ENCODE data around the gene MAD1L1.

DNA sequence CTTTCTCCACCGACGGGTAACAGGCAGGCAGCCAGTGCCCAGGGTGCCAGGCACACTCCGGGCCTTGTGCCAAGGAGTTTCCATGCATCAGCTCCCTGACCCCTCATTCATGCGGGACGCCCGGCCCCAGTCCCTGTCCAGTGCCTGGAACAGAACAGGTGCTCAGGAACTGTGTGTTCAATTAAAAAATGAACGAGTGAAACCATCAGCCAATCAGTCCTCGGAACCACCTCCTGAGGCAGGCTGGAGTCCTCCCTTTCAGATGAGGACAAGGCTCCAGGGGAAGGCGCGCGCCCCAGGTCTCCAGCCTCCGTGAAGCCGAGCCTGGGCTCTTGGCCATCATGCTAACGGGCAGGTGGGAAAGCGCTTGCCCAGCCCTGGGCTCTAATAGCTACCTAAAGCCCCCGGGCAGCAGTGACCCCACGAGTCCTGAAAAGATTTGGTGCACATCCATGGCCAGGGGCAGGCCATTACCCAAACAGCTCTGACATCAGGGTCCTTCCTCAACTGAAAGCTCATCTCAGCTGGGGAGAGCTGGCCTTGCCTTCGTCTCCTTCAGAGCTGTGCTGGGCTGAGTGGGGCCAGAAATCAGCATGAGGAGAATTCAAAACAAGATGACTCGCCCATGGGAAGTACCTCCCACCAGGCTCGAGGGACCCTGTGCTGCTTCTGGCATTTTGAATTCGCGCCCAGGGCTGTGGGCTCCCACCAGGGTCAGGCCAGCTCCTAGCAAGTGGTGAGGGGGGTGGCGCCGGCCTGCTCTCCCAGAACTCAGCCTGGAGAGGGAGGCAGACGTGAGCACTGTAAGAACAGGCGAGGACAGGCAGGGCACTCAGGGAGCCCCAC, 200.5 kb downstream of the MAD1L1 start:
- TF ChIP-seq FOS (IDR thresholded peaks at IDR 0.05; ENCODE audit: borderline replicate concordance, insufficient read depth, low read length), result no peak
- TF ChIP-seq POLR2A (IDR thresholded peaks at IDR 0.05; ENCODE audit: low read depth, low read length), result no peak
- no peak for TF ChIP-seq POLR2AphosphoS5 (IDR thresholded peaks at IDR 0.05; ENCODE audit: insufficient read depth, low read depth, low read length)
- no peak for TF ChIP-seq EZH2 (IDR thresholded peaks at IDR 0.05; ENCODE audit: borderline replicate concordance, low read depth, low read length, severe bottlenecking)
- TF ChIP-seq, protein P1, sequence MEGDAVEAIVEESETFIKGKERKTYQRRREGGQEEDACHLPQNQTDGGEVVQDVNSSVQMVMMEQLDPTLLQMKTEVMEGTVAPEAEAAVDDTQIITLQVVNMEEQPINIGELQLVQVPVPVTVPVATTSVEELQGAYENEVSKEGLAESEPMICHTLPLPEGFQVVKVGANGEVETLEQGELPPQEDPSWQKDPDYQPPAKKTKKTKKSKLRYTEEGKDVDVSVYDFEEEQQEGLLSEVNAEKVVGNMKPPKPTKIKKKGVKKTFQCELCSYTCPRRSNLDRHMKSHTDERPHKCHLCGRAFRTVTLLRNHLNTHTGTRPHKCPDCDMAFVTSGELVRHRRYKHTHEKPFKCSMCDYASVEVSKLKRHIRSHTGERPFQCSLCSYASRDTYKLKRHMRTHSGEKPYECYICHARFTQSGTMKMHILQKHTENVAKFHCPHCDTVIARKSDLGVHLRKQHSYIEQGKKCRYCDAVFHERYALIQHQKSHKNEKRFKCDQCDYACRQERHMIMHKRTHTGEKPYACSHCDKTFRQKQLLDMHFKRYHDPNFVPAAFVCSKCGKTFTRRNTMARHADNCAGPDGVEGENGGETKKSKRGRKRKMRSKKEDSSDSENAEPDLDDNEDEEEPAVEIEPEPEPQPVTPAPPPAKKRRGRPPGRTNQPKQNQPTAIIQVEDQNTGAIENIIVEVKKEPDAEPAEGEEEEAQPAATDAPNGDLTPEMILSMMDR (IDR thresholded peaks at IDR 0.05; ENCODE audit: extremely low read depth in 1 of 2, insufficient read depth in 1 of 2, low read depth in 1 of 2, low read length in 2 of 2), result no peak
